ENCODE measurements around the gene MIOX. TPM values are rescaled to one million over a fixed set of nuclear protein-coding genes. Genes with fewer than 3 reads are reported as not detected.

The MIOX gene
- total RNA-seq, 1 experiment from 2014 or later, result 0.32 TPM

DNA sequence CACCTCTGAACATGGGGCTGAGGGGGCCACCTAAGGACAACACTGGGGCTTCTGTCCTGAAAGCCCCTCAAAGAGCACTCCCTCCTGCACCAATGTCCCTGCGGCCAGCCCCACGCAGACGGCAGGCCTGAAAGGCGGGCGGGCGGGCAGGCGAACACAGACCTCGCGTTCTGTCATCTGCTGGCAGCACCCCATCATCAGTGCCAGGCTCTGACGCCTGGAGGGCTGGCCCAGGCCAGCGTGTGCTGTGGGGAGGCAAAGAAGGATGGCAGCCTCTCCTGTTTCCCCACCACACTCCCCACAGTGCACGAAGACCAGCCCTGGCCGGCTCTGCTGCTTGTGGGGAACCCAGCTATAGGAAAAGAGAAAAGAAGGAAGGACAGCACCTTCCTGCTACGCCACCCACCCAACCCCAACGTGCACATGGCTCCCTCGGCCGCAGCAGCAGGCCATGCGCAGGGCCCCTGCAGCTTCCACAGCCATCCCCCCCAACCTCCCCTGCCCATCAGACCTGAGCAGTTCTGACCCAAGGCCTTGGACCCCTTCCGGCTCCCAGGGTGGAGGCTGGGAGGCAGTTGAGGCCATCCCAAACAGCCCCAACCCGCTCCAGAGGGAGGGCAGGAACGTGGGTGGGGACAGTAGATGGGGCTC, 15.3 kb upstream of the MIOX start:
- peaks cover 32% of the 10 kb centered on the region for H3K4me1 ChIP-seq (ENCODE audit: insufficient read depth, low read length, poor library complexity, severe bottlenecking)
- intact Hi-C loops (cut with micrococcal nuclease; ENCODE audit: unreplicated experiment), result no loop called here
- ChIA-PET POLR2A (ENCODE audit: low non-redundant PET) (no interaction called here), CTCF (no interaction called here)
- peaks cover 13% of the 10 kb centered on the region for H3K36me3 ChIP-seq (ENCODE audit: insufficient read depth, low read length, poor library complexity, severe bottlenecking)
- no peak overlapping the region for H3K4me3 ChIP-seq (ENCODE audit: low read depth, low read length, poor library complexity, severe bottlenecking)
- TF ChIP-seq, protein P1, sequence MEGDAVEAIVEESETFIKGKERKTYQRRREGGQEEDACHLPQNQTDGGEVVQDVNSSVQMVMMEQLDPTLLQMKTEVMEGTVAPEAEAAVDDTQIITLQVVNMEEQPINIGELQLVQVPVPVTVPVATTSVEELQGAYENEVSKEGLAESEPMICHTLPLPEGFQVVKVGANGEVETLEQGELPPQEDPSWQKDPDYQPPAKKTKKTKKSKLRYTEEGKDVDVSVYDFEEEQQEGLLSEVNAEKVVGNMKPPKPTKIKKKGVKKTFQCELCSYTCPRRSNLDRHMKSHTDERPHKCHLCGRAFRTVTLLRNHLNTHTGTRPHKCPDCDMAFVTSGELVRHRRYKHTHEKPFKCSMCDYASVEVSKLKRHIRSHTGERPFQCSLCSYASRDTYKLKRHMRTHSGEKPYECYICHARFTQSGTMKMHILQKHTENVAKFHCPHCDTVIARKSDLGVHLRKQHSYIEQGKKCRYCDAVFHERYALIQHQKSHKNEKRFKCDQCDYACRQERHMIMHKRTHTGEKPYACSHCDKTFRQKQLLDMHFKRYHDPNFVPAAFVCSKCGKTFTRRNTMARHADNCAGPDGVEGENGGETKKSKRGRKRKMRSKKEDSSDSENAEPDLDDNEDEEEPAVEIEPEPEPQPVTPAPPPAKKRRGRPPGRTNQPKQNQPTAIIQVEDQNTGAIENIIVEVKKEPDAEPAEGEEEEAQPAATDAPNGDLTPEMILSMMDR (conservative IDR thresholded peaks at IDR 0.05; ENCODE audit: low read depth, low read length), result no peak
- no peak for TF ChIP-seq EZH2 (IDR thresholded peaks at IDR 0.05; ENCODE audit: borderline replicate concordance, low read depth, low read length, poor library complexity, severe bottlenecking)
- no TSS peak for BruUV-seq (replicated peaks)
- H3K27me3 ChIP-seq (replicated peaks; ENCODE audit: insufficient read depth, low read depth, low read length, poor library complexity), result no peaks in the 10 kb centered on the region
- H3K27ac ChIP-seq (ENCODE audit: low read depth, low read length, poor library complexity, severe bottlenecking), result peak overlapping the region; percentile 42
- no peaks in the 10 kb centered on the region for H3K9me3 ChIP-seq (ENCODE audit: low read depth, low read length, poor library complexity, severe bottlenecking)
- no peak for DNase-seq (ENCODE audit: low spot score)

DNA sequence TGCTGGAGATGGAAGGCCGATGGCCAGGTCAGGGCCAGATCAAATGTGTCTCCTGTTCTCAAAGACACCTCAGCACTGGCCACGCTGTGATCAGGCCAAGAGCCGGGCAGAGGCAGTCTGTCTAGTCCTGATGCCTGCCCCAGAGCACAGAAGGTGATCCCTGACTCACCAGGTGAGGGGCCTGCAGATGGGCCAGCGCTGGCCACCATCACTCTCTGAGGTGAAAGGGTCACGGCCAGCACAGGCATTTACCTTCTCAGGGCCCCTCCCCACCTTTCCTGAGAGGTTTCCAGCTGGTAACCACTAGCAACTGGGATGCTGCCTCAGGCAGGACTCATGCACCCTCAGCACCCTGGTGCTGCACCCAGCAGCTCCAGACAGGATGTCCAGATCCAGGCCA, 14.7 kb upstream of the MIOX start:
- peaks cover 7% of the 10 kb centered on the region for H3K36me3 ChIP-seq (ENCODE audit: insufficient read depth, low read length, poor library complexity, severe bottlenecking)
- no peaks in the 10 kb centered on the region for H3K9me3 ChIP-seq (ENCODE audit: low read depth, low read length, poor library complexity, severe bottlenecking)
- DNase-seq (ENCODE audit: low spot score), result no peak
- CTCF ChIA-PET, result no interaction called here
- intact Hi-C loops (cut with micrococcal nuclease; ENCODE audit: unreplicated experiment), result no loop called here
- BruUV-seq (replicated peaks), result no TSS peak
- H3K4me3 ChIP-seq (ENCODE audit: low read depth, low read length, poor library complexity, severe bottlenecking), result no peak overlapping the region
- POLR2A ChIA-PET (ENCODE audit: low non-redundant PET), result no interaction called here
- H3K27ac ChIP-seq (ENCODE audit: low read depth, low read length, poor library complexity, severe bottlenecking), result no peak overlapping the region
- H3K4me1 ChIP-seq (ENCODE audit: insufficient read depth, low read length, poor library complexity, severe bottlenecking), result peaks cover 32% of the 10 kb centered on the region
- no peak for TF ChIP-seq EZH2 (IDR thresholded peaks at IDR 0.05; ENCODE audit: borderline replicate concordance, low read depth, low read length, poor library complexity, severe bottlenecking)
- no peaks in the 10 kb centered on the region for H3K27me3 ChIP-seq (replicated peaks; ENCODE audit: insufficient read depth, low read depth, low read length, poor library complexity)

DNA sequence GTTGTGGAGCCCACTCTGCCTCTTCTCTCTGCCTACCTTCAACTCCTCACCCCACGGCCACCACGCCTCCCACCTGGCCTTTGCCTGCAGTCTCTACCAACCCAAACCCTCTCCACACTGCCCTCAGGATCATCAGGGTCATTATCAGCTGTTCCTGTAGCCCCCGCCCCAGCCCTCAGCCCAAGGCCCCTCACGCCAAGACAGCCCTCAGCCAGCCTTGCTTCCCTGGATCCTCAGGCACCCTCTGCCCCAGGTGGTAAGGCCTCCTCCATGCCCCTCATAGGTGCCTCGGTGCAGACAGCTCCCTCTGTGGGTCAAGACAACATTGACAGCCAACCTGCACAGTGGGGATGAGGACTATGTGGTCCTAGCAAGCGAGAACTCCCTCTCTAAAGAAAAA, 13.6 kb upstream of the MIOX start:
- POLR2A ChIA-PET (ENCODE audit: low non-redundant PET), result interaction anchor here (0.6 kb wide), 1 partner anchor 20 kb away, joined by 5 read pairs; no protein-coding TSS in a partner anchor
- no peak for DNase-seq (ENCODE audit: low spot score)
- no peaks in the 10 kb centered on the region for H3K9me3 ChIP-seq (ENCODE audit: low read depth, low read length, poor library complexity, severe bottlenecking)
- TF ChIP-seq, protein P1 (conservative IDR thresholded peaks at IDR 0.05; ENCODE audit: low read depth, low read length), result peak; percentile 49
- no peak for TF ChIP-seq EZH2 (IDR thresholded peaks at IDR 0.05; ENCODE audit: borderline replicate concordance, low read depth, low read length, poor library complexity, severe bottlenecking)
- intact Hi-C loops (cut with micrococcal nuclease; ENCODE audit: unreplicated experiment), result no loop called here
- peaks cover 32% of the 10 kb centered on the region for H3K4me1 ChIP-seq (ENCODE audit: insufficient read depth, low read length, poor library complexity, severe bottlenecking)
- H3K27ac ChIP-seq (ENCODE audit: low read depth, low read length, poor library complexity, severe bottlenecking), result no peak overlapping the region
- CTCF ChIA-PET, result no interaction called here
- no peaks in the 10 kb centered on the region for H3K27me3 ChIP-seq (replicated peaks; ENCODE audit: insufficient read depth, low read depth, low read length, poor library complexity)
- no peaks in the 10 kb centered on the region for H3K36me3 ChIP-seq (ENCODE audit: insufficient read depth, low read length, poor library complexity, severe bottlenecking)
- peak overlapping the region; percentile 84 for H3K4me3 ChIP-seq (ENCODE audit: low read depth, low read length, poor library complexity, severe bottlenecking)
- no TSS peak for BruUV-seq (replicated peaks)
